Measurements from ENCODE around the gene SOX12. TPM values are rescaled to one million over a fixed set of nuclear protein-coding genes. Genes with fewer than 3 reads are reported as not detected.
"Not testable (repeated sequence)": the region's sequence is repeated elsewhere in the genome, so short reads cannot be mapped to it uniquely, and the experiment has no call there.

SOX12 gene
- polyA plus RNA-seq, 1 experiment = 3.8 TPM

- no peak for TF ChIP-seq CTCF (IDR thresholded peaks at IDR 0.05; ENCODE audit: low read depth, low read length)
- no peaks in the 10 kb centered on the region for H3K27me3 ChIP-seq (ENCODE audit: control insufficient read depth, insufficient read depth, low read length)
- ChIA-PET CTCF (interaction anchor here (0.7 to 5.1 kb wide), 15 partner anchors 8 to 338 kb away, joined by 3 to 59 read pairs (median 9); partner anchors contain the start of gene TRIB3), POLR2A (no interaction called here)
- H3K27ac ChIP-seq (ENCODE audit: low read depth, low read length) = no peak overlapping the region
- no peak for DNase-seq (ENCODE audit: low read depth, low spot score)
- no peak overlapping the region for H3K4me3 ChIP-seq (ENCODE audit: low read depth, low read length)
- no peaks in the 10 kb centered on the region for H3K9me3 ChIP-seq (ENCODE audit: control insufficient read depth, insufficient read depth, low read length)
Measured at GRCh38 chr20:353166-353565, 27.8 kb downstream of the SOX12 start.

- DNase-seq (ENCODE audit: low read depth, low spot score) = peak; percentile 38
- CTCF ChIA-PET = interaction anchor here (0.5 to 5.1 kb wide), 47 partner anchors 9 to 385 kb away, joined by 3 to 59 read pairs (median 4); partner anchors contain the start of gene TRIB3
- Histone ChIP-seq H3K27me3 (ENCODE audit: control insufficient read depth, insufficient read depth, low read length) (no peaks in the 10 kb centered on the region), H3K27ac (ENCODE audit: low read depth, low read length) (no peak overlapping the region), H3K4me3 (ENCODE audit: low read depth, low read length) (no peak overlapping the region), H3K9me3 (ENCODE audit: control insufficient read depth, insufficient read depth, low read length) (no peaks in the 10 kb centered on the region)
- peak; percentile 93 for TF ChIP-seq CTCF (IDR thresholded peaks at IDR 0.05; ENCODE audit: low read depth, low read length)
- POLR2A ChIA-PET = interaction anchor here (0.8 to 1.1 kb wide), 2 partner anchors 26 to 140 kb away, joined by 3 read pairs; partner anchors contain the start of gene TRIB3
Measured at GRCh38 chr20:354298-354977, 29.1 kb downstream of the SOX12 start.

GRCh38 chr20:356154-356553 lies 30.8 kb downstream of the SOX12 start:
- DNase-seq (ENCODE audit: low read depth, low spot score); H3K27me3 ChIP-seq (ENCODE audit: control insufficient read depth, insufficient read depth, low read length); H3K4me3 ChIP-seq (ENCODE audit: low read depth, low read length); H3K9me3 ChIP-seq (ENCODE audit: control insufficient read depth, insufficient read depth, low read length); H3K27ac ChIP-seq (ENCODE audit: low read depth, low read length): not testable (repeated sequence)
- CTCF ChIA-PET = interaction anchor here (0.6 to 5.1 kb wide), 5 partner anchors 33 to 143 kb away, joined by 3 to 59 read pairs (median 4); no protein-coding TSS in a partner anchor
- POLR2A ChIA-PET = interaction anchor here (0.5 kb wide), 1 partner anchor 25 kb away, joined by 3 read pairs; the partner anchor contains the start of gene TRIB3

GRCh38 chr20:356745-357144 lies 31.4 kb downstream of the SOX12 start:
- ChIA-PET CTCF (interaction anchor here (0.6 to 5.1 kb wide), 4 partner anchors 34 to 121 kb away, joined by 3 to 59 read pairs (median 4); no protein-coding TSS in a partner anchor), POLR2A (no interaction called here)
- DNase-seq (ENCODE audit: low read depth, low spot score) = no peak
- Histone ChIP-seq H3K27me3 (ENCODE audit: control insufficient read depth, insufficient read depth, low read length) (no peaks in the 10 kb centered on the region), H3K9me3 (ENCODE audit: control insufficient read depth, insufficient read depth, low read length) (no peaks in the 10 kb centered on the region; the same call in 1 of the 2 replicates), H3K27ac (ENCODE audit: low read depth, low read length) (no peak overlapping the region), H3K4me3 (ENCODE audit: low read depth, low read length) (no peak overlapping the region)
- TF ChIP-seq CTCF (IDR thresholded peaks at IDR 0.05; ENCODE audit: low read depth, low read length) = no peak

- Histone ChIP-seq H3K4me3 (ENCODE audit: low read depth, low read length) (no peak overlapping the region), H3K9me3 (ENCODE audit: control insufficient read depth, insufficient read depth, low read length) (no peaks in the 10 kb centered on the region; the same call in 1 of the 2 replicates), H3K27me3 (ENCODE audit: control insufficient read depth, insufficient read depth, low read length) (no peaks in the 10 kb centered on the region), H3K27ac (ENCODE audit: low read depth, low read length) (no peak overlapping the region)
- TF ChIP-seq CTCF (IDR thresholded peaks at IDR 0.05; ENCODE audit: low read depth, low read length) = no peak
- no peak for DNase-seq (ENCODE audit: low read depth, low spot score)
- POLR2A ChIA-PET = no interaction called here
- CTCF ChIA-PET = interaction anchor here (0.6 kb wide), 1 partner anchor 13 kb away, joined by 3 read pairs; no protein-coding TSS in a partner anchor
Measured at GRCh38 chr20:358891-359555, 33.7 kb downstream of the SOX12 start.
